Central memory CD4-positive, alpha-beta T cell (primary cell): ENCODE results near the gene CYGB.

Experiments
- DNase-seq: peaks from one replicate; pipeline ENCODE4 v3.0.0; 2022

Gene CYGB

DNA sequence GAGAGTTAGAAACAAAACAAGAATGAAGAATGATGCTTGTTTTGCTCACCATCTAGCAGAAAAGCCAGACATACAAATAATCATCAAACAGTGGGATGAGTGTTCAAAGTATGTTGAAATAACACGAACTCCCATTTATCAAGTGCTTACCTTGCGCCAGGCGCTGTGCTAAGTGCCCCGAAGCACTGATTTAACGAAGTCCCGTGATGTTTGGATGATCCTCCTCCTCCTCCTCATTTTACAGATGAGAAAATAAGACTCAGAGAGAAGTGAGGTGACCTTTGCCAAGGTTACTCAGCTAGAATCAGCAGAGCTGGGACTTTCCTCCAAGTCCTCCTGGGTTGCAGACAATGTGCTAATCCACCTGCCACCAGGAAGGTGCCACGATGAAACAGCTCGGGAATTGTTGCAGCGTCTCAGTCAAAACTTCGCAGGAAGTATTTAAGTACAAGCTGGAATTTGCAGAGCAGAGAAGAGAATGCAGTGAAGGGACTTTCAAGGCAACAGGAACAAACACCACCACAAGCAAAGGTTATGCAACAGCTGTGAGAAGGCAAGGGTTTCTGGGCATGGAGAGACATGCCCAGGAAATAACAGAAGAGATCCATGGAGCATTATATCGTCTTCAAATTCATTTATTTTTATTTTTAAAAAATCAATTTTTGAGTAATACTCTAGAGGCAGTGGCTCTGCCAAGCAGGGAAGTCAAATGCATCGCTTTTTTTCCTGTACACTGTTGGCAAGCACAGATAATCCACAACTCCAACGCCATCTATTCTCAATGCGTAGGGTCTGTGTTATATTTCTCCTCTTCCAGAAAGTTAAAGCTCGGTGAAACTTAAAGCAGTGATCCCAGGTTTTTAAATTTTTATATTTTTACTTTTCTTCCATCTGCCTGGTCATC lies 13.5 kb upstream of the CYGB start:
- no peak for DNase-seq

DNA sequence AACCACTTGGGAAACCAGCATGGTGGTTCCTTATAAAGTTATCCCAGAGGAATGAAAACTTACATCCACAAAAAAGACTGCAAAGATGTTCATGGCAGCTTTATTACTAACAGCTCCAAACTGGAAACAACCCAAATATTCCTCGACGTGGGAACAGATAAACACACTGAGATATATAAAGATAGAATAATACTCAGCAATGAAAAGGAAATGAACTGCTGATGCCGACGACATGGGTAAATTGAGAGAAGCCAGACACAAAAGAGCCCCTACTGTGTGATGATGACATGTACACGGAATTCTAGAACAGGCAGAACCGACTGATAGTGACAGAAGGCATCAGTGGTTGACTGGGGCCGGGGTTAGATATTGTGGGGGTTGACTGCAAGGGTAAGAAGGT lies 12.0 kb upstream of the CYGB start:
- no peak for DNase-seq

DNA sequence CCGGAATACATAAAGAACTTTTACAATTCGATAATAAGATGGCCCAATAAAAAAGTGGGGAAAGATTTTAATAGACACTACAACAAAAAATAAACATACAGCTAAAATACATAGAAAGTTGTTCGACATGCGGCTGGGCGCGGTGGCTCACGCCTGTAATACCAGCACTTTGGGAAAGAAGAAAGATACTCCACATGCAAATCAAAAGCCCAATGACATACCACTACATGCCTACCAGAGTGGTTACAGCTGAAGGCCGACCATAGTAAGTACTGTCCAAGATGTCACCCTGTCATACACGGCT lies 11.7 kb upstream of the CYGB start:
- no peak for DNase-seq

DNA sequence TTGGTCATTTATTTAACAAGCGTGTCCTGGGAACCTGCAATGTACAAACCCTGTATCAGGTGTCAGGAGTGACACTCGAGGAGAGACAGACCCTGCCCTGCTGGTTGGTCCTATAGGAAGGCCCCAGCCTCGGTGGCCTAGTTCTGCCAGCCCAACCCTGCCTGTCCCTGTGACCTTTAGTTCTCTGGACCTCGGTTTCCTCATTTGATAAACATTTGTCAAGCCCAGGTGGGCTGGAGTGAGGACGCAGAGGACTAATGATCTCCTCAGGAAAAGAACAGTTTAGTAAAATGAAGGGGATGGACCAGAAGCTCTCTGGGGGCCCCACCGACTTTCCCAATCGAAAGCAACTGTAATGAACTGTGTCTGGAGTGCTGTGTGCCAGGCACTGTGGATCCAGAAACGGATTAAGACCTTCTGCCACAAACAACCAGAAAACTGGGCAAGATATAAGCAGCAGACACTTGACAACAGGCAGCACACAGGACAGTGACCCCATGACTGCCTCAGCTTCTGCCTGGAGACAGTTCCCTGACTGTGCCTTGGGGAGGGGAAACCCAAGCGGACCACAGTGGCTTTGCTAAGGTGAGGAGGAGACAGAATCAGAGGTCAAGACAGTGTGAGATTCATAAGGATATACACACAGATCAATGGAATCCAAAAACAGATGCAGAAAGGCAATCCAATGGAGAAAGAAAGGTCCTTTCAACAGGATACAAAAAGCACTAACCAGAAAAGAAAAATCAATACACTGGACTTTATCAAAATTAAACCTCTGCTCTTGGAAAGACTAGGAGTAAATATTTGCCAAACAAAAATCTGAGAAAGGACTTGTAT lies 11.1 kb upstream of the CYGB start:
- DNase-seq: no peak

DNA sequence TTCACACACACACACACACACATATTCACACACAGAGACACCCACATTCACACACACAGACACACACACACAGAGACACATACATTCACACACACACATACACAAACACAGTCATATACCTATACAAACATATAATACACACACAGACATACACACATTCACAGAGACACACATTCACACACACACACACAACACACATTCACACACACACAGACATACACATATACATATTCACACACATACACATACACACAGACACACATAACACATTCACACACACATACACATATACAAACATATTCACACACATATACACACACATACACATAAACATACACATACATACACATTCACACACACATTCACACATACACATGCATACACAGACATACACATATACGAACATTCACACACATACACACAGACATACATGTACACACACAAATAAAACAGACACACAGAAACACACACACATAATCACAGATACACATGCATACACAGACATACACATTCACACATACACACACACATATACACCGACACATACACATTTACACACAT lies 10.2 kb upstream of the CYGB start:
- DNase-seq: no peak

DNA sequence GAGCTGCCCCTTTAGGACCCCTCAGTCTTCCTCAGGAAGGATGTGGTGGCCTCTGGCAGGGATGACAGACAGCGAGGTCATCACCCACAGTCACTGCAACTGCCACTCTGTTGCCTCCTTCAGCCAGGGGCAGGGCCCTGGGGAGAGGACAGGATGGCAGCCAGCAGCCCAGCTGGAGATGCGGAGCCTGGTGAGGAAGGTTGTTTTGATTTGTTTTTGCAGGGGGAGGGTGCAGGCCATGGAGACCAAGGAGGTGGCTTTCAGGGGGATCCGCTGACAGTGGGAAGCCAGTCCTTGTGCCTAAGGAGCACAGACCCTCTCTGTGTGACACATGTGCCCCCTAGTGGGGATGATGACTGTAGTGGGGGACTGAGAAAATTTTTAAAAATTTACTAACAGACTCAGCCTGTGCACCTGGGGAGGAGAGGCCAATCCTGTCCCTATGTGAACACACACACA lies 9.7 kb upstream of the CYGB start:
- peak; percentile 43 for DNase-seq

DNA sequence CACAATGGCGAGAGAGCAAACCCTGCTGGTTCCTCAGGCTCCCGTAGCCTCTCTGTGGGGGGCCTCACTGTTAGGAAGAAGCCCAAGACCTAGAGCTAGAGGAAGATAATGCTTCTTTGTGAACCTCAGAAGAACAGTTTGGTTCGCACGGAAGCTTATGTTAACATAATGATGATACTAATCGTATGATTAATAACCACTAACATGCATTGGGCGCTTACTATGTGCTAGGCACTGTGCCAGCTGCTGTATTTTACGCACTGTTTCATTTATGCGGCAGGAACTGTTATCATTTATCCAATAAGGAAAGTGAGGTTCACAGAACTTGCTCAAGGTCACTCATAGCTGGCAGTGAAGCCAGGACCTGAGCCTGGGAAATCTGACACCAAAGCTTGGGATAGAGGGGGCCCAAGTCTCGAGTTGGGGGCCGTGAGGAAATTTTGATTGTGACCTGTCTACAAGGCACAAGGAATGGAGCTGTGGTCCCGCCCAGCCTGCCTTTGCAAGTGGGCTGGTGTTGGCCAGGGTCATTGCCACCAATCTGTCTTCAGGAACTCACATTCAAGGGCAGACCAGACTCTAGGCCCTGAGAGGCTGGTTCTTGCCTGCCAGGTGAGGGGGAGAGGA lies 9.2 kb upstream of the CYGB start:
- no peak for DNase-seq

DNA sequence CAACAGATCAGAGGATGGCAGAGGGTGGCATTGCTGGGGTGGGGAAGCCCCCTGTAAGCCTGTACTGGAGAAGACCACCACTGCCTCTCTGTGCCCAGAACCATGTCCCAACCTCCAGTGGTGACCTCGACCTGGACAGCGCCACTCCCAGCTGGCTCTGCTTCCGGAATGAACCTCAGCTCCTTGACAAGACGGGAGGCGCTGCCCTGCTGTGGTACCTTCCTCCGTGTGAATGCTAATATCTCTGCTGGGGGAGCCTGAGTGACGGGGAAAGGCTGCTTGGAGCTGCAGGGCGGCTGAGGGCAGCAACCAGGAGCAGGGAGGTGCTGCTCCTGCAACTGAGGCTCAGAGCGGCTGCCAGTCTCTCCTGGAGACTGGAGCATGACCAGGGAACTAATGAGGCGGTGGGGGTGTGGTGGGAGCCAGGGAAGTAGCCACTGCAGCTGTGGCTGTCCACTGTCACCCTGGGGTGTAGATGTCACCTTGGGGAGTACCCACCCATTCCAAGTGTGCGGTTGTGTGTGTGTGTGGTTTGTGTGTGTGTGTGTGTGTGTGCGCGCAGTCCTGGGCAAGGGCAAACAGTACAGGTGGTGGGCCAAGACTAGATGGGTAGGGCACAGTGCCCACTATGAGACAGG lies 8.5 kb upstream of the CYGB start:
- DNase-seq: no peak

DNA sequence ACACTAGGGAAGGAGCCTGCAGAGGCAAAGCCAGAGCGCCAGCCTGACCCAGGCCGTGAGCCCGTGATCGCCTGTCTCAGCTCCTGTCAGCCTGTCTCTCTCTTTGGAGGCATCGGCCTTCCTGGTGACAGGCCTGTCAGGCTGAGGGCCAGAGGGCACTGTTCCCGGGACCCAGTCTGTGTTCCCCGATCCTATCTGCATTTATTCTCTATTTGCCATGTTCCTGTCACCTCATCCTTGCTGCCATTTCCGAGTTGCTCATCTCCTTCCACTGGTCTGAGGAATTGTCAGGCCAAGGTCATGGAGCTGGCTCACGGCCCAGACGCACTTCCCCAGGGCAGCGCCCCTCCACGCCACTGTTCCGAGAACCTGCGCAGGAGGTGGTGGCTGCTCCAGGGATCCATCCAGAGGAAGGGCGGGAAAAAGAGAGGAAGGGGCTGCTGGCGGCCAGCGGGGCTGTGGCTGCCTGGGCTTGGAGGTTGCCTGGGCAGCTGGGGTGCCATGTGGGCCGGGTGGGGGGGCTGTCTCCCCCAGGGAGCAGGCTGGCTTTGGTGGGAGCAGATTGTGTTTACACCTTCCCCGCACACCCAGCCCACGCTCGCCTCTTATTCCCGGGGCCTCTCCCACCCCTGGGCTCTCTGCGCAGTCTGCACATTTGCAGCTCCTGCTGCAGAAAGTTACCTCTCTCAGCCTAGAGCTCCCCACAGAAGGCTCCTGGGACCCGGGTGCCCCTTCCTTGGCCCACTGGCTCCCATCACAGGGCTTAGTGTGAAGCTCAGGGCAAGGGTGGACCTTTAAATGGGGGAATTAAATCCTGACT lies 7.2 kb upstream of the CYGB start:
- DNase-seq: no peak

DNA sequence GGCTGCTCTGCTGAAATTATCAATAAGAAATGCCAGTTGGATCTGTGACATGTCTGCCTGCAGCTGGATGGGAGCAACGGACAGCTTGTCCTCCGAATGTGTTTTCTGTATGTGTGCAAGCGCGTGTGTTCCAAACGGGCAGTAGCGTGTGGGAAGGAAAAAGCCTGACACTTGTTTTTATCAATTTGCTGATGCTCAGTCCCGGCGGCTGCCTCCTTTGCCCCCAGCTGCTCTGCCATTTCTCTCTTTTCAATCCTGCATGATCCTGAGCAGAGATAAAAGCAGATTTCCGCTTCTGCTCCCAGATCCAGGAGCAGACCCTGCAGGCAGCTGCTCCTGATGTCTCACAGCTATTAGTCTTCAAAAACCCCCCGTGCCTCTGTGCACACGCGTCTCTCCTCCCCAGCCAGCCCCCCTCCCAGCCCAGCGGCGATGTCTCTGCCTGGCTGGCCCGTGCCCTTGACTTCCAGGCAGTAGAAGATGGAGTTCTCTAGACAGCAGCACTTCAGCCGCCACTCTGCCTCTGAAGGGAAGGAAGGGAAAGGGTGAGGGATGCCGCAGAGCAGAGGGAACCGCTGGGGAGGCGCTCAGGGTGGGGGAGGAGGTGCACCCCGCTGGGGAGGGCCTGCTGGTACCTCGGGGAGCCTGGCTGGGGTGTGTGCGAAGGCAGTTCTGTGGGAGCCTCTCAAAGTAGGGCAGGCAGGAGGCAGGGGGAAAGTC lies 6.5 kb upstream of the CYGB start:
- DNase-seq: no peak

DNA sequence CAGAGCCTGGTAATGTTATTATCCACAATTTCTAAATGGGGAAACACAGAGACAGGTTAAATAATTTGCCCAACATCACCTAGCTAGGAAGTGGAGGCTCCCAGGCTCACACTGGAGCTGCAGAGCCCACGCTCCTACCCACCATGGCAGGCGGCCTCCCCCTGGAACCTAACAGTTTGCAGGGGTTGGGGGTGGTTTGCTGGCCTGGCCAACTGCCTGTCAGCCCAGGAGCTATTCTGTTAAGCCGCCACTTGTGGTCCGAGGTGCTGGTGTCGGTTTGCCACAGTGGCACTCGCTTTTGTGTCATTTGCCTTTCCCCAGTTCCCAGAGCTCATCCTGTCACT lies 5.9 kb upstream of the CYGB start:
- no peak for DNase-seq

DNA sequence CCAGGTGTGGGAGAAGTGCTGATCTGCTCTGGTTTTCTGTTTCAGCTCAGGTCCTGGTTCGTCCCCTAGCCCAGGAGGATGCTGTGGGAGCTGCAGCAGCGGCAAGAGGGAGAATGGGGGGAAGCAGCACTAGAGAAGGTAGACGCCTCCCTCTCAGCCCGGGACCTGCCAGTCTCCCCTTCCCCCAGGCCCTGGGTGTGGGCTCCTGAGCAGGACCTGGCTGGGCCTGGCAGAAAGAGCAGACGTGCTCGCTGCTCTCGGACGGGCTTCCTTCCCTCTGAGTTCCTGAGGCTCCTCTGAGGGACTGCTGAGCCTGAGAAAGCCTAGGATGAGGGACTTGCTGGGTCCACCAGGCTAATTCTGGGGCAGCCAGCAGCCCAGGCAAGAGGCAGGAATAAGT lies 5.5 kb upstream of the CYGB start:
- no peak for DNase-seq

DNA sequence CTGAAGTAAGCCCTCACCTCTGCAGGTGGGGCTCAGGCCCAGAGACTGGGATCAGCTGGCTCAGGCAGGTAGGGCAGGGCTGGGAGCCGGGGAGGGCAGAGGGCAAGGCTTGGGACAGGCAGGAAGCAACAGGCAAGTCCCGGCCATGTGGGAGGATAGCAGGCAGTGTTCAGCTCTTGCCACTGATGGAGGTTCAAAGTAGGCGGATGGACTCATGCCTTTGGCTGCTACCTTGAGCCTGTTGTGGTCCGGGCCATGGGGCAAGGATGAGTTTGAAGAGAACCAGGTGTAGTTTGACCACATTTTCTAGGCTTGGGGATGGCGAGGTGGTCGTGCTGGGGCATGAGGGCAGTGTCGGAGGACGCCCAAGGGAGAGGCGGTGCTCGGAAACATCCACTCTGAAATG lies 5.1 kb upstream of the CYGB start:
- no peak for DNase-seq

DNA sequence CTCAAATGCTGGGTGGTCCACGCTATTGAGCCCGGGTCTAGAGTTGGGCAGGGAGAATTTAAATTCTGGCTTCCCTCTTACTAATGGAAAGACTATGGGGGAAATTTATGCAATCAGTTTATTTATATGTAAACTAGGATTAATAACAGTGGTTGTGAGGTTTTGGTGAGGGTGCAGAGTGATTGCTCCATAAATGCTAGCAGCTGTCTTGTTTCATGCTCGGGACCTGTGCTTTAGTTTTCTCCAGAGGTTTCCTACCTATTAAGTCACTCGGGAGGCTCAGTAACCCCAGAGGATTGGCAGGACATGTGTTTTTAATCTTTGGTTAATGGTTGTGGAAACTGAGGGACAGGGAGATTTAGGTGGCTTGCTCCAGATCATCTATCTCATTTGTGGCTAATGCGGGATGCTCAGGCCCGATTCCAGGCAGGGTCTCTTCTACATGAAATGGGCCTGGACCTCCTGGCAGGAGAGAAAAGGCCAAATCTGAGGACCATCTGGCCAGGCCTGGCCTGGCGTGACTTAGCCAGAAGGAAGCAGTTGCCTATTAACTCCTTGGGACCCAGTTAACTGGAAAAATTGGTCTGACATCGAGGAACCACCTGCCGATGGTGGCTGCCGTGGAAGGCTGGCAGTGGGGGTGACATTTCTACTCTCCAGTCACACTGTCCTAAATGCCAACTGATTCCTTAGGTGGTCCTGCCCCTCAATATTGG lies 4.4 kb upstream of the CYGB start:
- no peak for DNase-seq

DNA sequence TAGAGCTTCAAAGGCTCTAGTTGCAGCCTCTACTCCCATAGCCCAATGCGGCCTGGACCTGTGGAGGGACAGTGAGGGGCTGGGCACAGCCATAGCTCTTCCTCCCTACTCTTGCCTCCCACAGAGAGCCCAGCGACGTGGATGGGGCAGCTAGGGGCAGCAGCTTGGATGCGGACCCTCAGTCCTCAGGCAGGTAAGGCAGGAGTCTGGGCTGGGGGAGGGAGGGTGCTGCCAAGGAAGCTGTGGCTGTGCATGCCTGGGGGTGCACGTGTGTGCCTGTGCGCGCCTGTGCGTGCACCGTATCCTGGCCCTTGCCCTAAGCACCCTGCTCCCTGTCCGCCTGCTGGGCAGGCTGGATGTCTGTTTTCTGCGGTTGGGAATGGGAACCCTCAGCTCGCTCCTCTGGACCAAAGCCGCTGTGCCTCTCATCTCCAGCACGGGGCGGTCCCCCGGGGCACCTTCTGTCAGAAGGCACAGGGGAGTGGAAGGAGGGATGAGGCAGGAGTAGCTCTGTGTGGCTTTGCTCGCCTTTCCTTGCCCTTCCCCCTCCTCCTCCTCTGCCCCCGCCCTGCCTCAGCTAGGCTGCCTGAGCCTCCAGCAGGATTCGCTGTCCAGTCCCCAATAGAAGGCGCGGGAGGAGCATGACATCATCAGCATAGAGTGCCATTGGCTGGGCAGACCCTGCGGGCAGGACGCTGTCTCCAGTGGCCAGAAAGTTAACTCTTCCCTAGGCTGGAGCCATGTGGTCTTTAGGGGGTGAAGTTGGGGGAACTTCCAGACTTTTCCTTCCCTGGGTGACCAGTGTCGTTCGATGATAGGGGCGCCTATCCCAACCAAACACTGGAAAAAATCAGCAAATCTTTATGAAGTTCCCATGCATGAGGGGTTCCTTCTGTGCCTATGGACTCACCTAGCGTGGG lies 3.1 kb upstream of the CYGB start:
- DNase-seq: no peak

DNA sequence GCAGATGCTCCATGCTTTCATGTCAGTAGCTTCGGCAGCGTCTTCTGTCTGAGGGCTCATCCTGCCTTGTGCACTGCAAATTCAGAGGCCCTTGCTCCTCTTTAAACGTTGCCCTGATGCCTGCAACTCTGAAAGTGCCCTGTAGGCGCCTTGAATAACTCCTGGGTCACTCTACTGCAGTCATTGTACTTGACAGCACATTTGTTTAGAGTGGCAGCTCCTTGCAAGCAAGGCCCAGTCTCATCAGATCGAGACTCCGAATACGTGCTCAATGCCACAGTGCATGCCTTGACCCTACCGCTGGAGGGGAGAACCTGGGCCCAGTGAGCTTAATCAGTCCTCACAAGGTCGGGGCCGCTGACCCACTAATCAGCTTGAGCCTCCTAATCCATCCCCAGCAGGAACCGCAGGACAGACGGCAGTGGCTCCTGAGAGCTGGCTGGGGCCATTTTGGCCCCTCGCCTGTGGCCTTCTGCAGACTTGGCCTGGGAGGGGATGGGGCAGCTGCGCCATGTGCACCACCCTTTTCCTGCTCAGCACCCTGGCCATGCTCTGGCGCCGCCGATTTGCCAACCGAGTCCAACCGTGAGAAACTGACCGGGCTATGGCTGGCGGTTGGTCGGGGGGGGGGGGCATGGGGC lies 2.2 kb upstream of the CYGB start, which contains the start of gene PRCD:
TSS of gene PRCD (plus strand) at position 414 of the 641 bp plus-strand sequence. CDS start at position 512, 98 bp downstream.
- DNase-seq: no peak

DNA sequence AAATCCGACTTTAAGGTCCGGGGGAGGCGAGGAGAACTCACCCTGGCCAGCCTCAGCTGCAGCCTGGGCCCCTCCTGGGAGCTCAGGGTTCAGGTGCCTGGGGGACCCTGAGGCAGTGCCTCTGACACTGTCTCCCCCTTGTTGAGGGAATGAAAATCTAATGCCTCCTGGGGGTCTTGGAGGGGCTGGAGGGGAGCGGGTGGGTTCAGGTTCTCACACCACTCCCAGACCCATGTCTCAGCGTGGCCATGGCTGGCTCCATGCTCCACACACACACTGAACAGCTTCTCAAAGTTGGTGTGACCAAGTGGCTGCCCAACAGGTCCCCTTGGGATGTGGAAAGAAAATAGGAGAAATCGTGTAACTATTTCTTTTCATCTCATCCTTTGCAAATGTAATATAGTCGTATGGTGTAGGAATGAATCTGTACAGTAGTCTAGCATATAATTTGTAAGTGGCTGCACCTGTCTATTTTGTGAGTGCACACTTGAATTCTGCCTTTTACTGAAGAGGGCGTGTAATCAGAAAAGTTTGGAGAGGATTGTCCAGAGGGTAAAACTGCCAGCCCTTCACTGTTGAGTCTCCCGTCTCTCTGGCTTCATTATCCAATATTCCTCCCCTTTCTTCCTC lies 1.5 kb upstream of the CYGB start:
- no peak for DNase-seq

DNA sequence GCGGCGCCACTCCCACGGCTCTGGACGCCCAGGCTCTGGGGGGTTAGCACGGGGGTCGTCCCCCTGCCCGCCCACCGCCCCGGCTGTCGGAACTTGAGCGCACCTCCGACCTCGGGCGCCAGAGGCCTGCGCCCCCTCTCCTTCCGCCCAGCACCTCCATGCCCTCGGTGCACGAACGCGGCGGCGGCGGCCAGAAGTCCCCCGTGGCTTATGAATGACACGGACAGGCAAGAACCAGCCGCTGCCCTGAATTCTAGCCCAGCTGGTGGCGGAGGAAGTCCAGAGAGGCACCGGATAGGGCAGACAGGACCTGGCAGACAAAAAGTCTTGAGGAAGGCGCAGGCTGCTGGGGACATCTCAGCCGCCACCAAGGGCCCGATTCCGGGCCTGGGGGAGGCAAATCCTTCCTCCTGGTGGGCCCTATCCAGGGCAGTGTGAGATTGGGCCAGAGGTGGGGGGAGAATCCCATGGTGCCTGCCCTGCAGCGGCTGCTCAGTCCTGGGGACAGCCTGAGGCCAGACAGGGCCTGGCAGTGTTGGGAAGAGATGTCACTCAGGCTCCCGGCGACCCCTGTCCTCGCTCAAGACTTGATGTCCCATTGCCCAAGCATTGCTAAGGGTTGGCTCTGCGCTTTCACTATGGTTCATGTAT lies 897 bp upstream of the CYGB start:
- DNase-seq: no peak
